NCI-H748 (cell line): ENCODE data around the gene ZNF839.
"Not testable (repeated sequence)": the region's sequence is repeated elsewhere in the genome, so short reads cannot be mapped to it uniquely, and the experiment has no call there.

Experiments used
- DNase-seq: peaks from one replicate; lab custom pipeline; 2025; ENCODE audit not compliant: unreplicated experiment; lab: John Stamatoyannopoulos, UW

The ZNF839 gene

GRCh38 chr14:102319351-102320032, at the start of gene ZNF839:
TSS of gene ZNF839 (plus strand) at chr14:102319746. CDS start at chr14:102319766, 20 bp downstream.
- DNase-seq, result peak; percentile 95

DNA sequence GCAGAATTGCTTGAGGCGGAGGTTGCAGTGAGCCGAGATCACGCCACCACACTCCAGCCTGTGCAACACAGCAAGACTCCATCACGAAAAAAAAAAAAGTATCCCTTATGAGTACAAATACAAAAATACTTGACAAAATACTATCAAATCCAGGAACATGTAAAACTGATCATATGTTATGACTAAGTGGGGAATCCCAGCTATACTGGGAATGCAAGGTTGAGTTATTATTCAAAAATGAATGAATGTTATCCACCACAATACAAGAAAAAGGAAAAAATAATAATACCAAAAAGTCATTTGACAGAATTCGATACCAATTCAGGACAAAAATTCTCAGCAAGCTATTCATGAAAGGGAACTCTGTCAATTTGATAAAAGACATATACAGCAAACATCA, 47.2 kb upstream of the ZNF839 start:
- DNase-seq, result no peak

DNA sequence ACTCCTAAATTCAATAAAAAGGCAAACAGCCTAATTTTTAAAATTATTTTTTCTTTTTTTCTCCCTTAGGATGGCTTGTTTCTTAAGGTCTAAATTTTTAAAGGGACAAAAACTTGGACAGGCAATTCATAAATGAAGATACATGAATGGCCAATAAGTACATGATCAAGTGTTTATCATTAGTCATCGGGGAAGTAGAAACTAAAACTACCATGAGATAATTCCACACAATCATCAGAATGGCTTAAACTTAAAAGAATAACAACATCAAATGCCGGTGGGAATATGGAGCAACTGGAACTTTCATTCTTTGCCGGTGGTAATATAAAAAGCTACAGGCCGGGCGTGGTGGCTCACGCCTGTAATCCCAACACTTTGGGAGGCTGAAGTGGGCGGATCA, 43.7 kb upstream of the ZNF839 start:
- no peak for DNase-seq

DNA sequence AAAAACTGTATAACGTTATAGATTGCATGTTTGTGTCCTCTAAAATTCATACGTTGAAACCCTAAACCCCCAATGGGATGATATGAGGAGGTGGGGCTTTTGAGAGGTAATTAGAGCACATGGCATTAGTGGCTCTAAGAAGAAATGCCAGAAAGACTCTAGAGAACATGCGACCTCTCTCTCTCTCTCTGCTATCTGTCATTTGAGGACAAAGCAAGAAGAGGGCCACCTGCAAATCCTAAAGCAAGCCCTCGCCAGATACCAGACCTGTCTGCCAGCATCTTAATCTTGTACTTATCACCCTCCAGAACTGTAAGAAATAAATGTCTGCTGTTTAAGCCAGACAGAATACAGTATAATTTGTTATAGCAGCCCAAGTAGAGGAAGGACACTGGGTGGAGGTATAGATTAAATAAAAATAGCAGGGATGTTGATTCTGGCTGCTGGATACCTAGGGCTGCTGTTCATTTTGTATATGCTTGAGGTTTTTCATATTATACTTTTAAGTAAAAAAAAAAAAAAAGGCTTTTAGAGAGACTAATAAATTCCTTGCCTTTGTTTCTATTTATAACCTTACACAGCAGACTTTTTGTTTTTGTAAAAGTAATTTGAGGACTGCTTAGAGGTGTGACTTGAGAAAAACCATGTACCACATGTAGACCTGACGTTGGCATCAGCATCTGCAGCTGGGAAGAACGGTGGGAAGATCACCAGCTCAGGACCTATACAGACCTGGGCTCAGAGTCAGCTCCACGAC, 41.5 kb upstream of the ZNF839 start:
- DNase-seq, result no peak

DNA sequence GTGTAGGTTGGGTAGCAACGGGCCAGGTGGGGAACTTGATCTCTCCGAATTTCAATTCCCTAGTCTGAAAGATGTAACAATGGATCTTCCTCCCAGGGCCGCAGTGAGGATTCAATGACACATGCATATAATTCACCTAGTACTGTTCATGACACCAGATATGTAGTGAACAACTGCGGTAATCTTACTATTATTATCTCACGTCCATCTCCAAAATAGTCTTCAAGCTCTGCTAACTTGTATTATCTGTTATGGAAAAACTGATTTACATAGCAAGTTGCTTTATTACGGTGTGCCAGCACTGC, 41.0 kb upstream of the ZNF839 start:
- DNase-seq, result no peak

DNA sequence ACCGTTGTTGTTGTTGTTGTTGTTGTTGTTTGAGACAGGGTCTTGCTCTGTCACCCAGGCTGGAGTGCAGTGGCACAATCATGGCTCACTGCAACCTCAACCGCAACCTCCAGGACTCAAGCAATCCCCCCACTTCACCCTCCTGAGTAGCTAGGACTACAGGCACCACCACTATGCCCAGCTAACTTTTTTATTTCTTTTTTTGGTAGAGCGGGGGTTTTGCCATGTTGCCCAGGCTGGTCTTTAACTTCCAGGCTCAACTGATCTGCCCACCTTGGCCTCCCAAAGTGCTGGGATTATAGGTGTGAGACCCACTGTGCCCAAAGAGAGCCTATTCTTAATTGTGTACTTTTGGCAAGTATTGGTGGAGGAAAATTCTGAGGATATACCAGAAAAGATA, 40.3 kb upstream of the ZNF839 start:
- DNase-seq, result no peak

GRCh38 chr14:102279688-102280348, 39.7 kb upstream of the ZNF839 start:
- no peak for DNase-seq

- DNase-seq, result no peak
Observed at GRCh38 chr14:102280376-102280962, 39.1 kb upstream of the ZNF839 start.

DNA sequence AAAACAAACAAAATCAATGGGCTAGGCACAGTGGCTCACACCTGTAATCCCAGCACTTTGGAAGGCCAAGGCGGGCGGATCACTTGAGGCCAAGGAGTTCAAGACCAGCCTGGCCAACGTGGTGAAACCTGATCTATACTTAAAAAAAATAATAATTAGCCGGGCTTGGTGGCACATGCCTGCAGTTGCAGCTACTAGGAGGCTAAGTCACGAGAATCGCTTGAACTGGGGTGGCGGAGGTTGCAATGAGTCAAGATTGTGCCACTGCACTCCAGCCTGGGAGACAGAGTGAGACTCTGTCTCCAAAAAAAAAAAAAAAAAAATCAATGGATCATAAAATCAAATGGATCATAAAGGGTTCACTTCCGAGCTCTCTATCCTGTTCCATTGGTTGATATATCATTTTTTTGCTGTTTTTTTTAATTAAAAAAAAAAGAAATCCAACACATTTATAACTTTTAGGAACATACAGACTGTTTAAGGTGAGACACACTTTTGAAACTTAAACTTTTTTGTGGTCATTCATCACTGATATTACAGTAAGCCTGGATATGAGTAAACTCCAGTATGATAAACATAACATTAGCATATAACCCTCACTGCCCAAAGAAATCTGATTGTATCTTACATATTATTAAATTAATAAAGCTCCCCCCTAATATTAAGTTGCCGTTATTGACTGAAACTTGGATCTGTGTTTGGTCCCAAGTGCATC, 36.6 kb upstream of the ZNF839 start:
- DNase-seq, result no peak

- DNase-seq, result no peak
Observed at GRCh38 chr14:102283631-102284129, 35.9 kb upstream of the ZNF839 start.

GRCh38 chr14:102285106-102285505, 34.4 kb upstream of the ZNF839 start:
- no peak for DNase-seq

- no peak for DNase-seq
Observed at GRCh38 chr14:102288139-102288538, 31.4 kb upstream of the ZNF839 start.

DNA sequence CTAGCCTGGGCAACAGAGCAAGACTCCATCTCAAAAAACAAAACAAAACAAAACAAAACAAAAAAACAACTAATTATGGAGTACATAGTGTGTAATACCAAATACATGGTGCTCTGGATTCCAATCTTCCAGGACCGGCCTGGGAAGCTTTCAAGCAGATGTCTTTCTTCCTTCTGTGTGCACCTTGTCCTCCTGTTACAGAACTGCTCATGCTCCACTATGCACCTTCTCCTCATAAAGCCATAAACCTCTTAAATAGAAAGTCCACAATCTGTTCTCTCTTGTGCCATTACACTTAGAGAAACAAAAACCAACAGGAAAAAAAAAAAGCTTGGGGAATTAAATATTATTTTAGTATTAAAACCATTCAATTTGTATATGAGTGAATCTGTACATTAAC, 27.1 kb upstream of the ZNF839 start:
- no peak for DNase-seq

- DNase-seq, result no peak
Observed at GRCh38 chr14:102293781-102294180, 25.8 kb upstream of the ZNF839 start.

GRCh38 chr14:102295270-102295669, 24.3 kb upstream of the ZNF839 start:
- no peak for DNase-seq

DNA sequence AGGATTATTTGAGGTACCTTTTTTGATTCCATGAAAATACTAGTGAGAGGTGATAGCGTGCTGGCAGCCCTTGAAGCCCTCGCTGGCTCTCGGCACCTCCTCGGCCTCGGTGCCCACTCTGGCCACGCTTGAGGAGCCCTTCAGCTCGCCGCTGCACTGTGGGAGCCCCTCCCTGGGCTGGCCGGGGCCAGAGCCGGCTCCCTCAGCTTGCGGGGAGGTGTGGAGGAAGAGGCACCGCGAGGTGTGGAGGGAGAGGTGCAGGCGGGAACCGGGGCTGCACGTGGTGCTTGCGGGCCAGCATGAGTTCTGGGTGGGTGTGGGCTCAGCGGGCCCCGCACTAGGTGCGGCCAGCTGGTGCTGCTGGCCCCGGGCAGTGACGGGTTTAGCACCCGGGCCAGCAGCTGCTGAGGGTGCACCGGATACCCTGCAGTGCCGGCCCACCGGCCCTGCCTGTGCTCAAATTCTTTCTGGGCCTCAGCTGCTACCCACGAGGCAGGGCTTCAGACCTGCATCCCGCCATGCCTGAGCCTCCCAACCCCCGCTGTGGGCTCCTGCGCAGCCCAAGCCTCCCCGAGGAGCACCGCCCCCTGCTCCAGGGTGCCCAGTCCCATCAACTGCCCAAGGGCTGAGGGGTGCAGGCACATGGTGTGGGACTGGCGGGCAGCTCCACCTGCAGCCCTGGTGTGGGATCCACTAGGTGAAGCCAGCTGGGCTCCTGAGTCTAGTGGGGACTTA, 21.9 kb upstream of the ZNF839 start:
- no peak for DNase-seq

GRCh38 chr14:102298303-102299070, 21.1 kb upstream of the ZNF839 start:
- not testable (repeated sequence) for DNase-seq

DNA sequence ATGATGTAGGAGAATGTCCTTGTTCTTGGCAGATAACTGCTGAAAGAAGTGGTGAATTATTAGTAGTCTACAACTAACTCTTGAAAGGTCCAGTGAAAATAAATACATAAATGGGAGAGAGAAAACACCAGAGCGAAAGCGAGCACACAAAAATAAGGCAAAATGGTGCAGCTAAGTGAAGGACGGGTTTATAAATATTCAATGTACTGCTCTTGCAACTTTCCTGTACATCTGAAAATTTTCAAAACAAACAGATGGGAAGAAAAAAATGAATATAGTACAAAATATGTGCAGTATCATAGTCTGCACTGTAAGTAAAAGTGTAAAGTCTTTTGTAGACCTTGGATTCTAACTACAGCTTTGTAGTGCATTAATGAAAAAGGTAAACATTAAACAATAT, 15.9 kb upstream of the ZNF839 start:
- no peak for DNase-seq

GRCh38 chr14:102304611-102305506, 14.7 kb upstream of the ZNF839 start, which contains the start of gene MOK:
TSS of gene MOK (minus strand) at chr14:102305164. CDS start at chr14:102304968, 196 bp downstream.
- DNase-seq, result peak; percentile 97
